A549 (cell line): Measurements from ENCODE around the gene TEPSIN. TPM values are rescaled to one million over a fixed set of nuclear protein-coding genes. Genes with fewer than 3 reads are reported as not detected.

Experiments used
- ATAC-seq, 2 experiments: fragments of 200-7000 bp in 1 of 2; fragments of >200 bp in 1 of 2; cut with Nextera tagmentation in 1 of 2; cut with Tn5 transposase in 1 of 2; 3 replicates each; pipeline versions ENCODE4 v1.8.0 to v1.9.1; 2018 to 2020; ENCODE audit warnings: mild to moderate bottlenecking in 1 of 2, moderate library complexity in 1 of 2
- CTCF ChIA-PET: fragments of 300-600 bp; sonication (Branson Sonifier 250); formaldehyde crosslinking; extraction: SDS; loops from one replicate; lab custom pipeline; 2021; ENCODE audit warnings: antibody characterized with exemption, inconsistent platforms; lab: Yijun Ruan, JAX
- POLR2A ChIA-PET: fragments of 350-600 bp; formaldehyde crosslinking; extraction: SDS; loops from one replicate; lab custom pipeline; 2021; ENCODE audit warnings: antibody characterized with exemption, inconsistent platforms; lab: Yijun Ruan, JAX
- DNase-seq, 2 experiments: peaks; one replicate each; pipeline versions ENCODE4 v3.0.0 to v3.0.0-alpha.2; 2011 to 2016; ENCODE audit warnings: low read depth in 1 of 2, low spot score in 1 of 2
- FAIRE-seq: peaks from 2 replicates; lab custom pipeline; 2011; peaks lifted over from hg19 to GRCh38; lab: Jason Lieb, UNC
- H3K27ac ChIP-seq, 2 experiments: fragments of >200 bp; sonication (Bioruptor Twin); formaldehyde crosslinking; 3 replicates each; pipeline ENCODE4 v1.5.1; 2016 to 2017
- H3K4me1 ChIP-seq: fragments of >200 bp; sonication (Bioruptor Twin); formaldehyde crosslinking; 3 replicates; pipeline ENCODE4 v1.6.1; 2016
- H3K4me2 ChIP-seq: fragments of >200 bp; sonication (Bioruptor Twin); formaldehyde crosslinking; 3 replicates; pipeline ENCODE4 v1.6.1; 2016
- H3K4me3 ChIP-seq: fragments of >200 bp; sonication (Bioruptor Twin); formaldehyde crosslinking; 3 replicates; pipeline ENCODE4 v1.5.1; 2016
- H3K9me3 ChIP-seq: fragments of >200 bp; sonication (Bioruptor Twin); formaldehyde crosslinking; 3 replicates; pipeline ENCODE4 v1.6.1; 2016
- BHLHE40 ChIP-seq: IDR thresholded peaks from 2 replicates; pipeline ENCODE4 v1.6.1; 2012; ENCODE audit warnings: low read depth, low read length, inconsistent platforms
- CBX2 ChIP-seq: fragments of 200-600 bp; sonication (generic); IDR thresholded peaks from 2 replicates; pipeline ENCODE4 v1.6.1; 2016; ENCODE audit warnings: low read depth, mild to moderate bottlenecking, borderline replicate concordance
- E2F6 ChIP-seq: IDR thresholded peaks from 2 replicates; pipeline ENCODE4 v1.6.1; 2012; ENCODE audit warnings: low read depth, borderline replicate concordance
- ESRRA ChIP-seq: fragments of 150-350 bp; IDR thresholded peaks from 2 replicates; pipeline ENCODE4 v1.6.1; 2014; ENCODE audit warnings: mild to moderate bottlenecking, low read length, borderline replicate concordance
- FOSL2 ChIP-seq, 2 experiments: fragments of 450-650 bp in 1 of 2; fragments of >200 bp in 1 of 2; sonication (Bioruptor Twin) in 1 of 2; formaldehyde crosslinking; IDR thresholded peaks; 2 replicates each; pipeline versions ENCODE4 v1.5.0 to v1.6.1; 2016 to 2020; ENCODE audit warnings: mild to moderate bottlenecking in 1 of 2, moderate library complexity in 1 of 2
- HOXB5 ChIP-seq: fragments of 250-450 bp; sonication (Bioruptor Pico); IDR thresholded peaks from 2 replicates; pipeline ENCODE4 v1.5.0; 2020; ENCODE audit warnings: mild to moderate bottlenecking, moderate library complexity
- JUN ChIP-seq, 2 experiments: fragments of >200 bp; sonication (Bioruptor Twin); formaldehyde crosslinking; IDR thresholded peaks; 2 replicates in 1 of 2; 3 replicates in 1 of 2; pipeline ENCODE4 v1.6.1; 2016 to 2017
- KDM5A ChIP-seq: fragments of 200-600 bp; sonication (generic); IDR thresholded peaks from 2 replicates; pipeline ENCODE4 v1.6.1; 2016; ENCODE audit warnings: antibody characterized with exemption, mild to moderate bottlenecking
- NFE2L2 ChIP-seq: fragments of 150-350 bp; conservative IDR thresholded peaks from 2 replicates; pipeline ENCODE4 v1.6.1; 2014; ENCODE audit warnings: low read length
- NR3C1 ChIP-seq: fragments of >200 bp; sonication (Bioruptor Twin); formaldehyde crosslinking; IDR thresholded peaks from 3 replicates; pipeline ENCODE4 v1.6.1; 2017
- PBX3 ChIP-seq: IDR thresholded peaks from 2 replicates; pipeline ENCODE4 v1.6.1; 2012
- PHF8 ChIP-seq: fragments of 200-600 bp; sonication (generic); IDR thresholded peaks from 2 replicates; pipeline ENCODE4 v1.6.1; 2016; ENCODE audit warnings: low read depth, mild to moderate bottlenecking, antibody characterized with exemption, moderate library complexity, borderline replicate concordance
- RAD21 ChIP-seq, 2 experiments: fragments of >200 bp in 1 of 2; sonication (Bioruptor Twin) in 1 of 2; formaldehyde crosslinking in 1 of 2; IDR thresholded peaks in 1 of 2; conservative IDR thresholded peaks in 1 of 2; 2 replicates in 1 of 2; 3 replicates in 1 of 2; pipeline ENCODE4 v1.6.1; 2012 to 2018; ENCODE audit warnings: inconsistent platforms in 1 of 2
- RARB ChIP-seq: fragments of 250-450 bp; sonication (Bioruptor Pico); IDR thresholded peaks from 2 replicates; pipeline ENCODE4 v1.8.0; 2021; ENCODE audit warnings: mild to moderate bottlenecking, moderate library complexity
- REST ChIP-seq: fragments of 200-600 bp; sonication (generic); IDR thresholded peaks from 2 replicates; pipeline ENCODE4 v1.6.1; 2016; ENCODE audit warnings: antibody characterized with exemption, mild to moderate bottlenecking, moderate library complexity
- SREBF2 ChIP-seq: fragments of 450-650 bp; IDR thresholded peaks from 2 replicates; pipeline ENCODE4 v1.6.1; 2014; ENCODE audit warnings: mild to moderate bottlenecking, moderate library complexity
- TFCP2L1 ChIP-seq: fragments of 250-450 bp; sonication (Bioruptor Pico); IDR thresholded peaks from 2 replicates; pipeline ENCODE4 v1.5.0; 2021; ENCODE audit warnings: mild to moderate bottlenecking
- ZC3H11A ChIP-seq: fragments of 450-650 bp; IDR thresholded peaks from 2 replicates; pipeline ENCODE4 v1.6.1; 2014; ENCODE audit warnings: antibody characterized with exemption, mild to moderate bottlenecking
- ZNF302 ChIP-seq: fragments of 250-450 bp; sonication (Bioruptor Pico); IDR thresholded peaks from 2 replicates; pipeline ENCODE4 v1.9.0; 2021; ENCODE audit warnings: inconsistent platforms, mild to moderate bottlenecking, moderate library complexity
- whole genome bisulfite sequencing: methylation state at CpG from one replicate; pipeline ENCODE4 v1.1.6; 2017; ENCODE audit errors: missing lambda C conversion rate; 5-methylcytosine and 5-hydroxymethylcytosine counted together
- polyA plus RNA-seq, 4 experiments: library from polyadenylated mRNA; depleted of rRNA in 3 of 4; stranded (reverse); fragments of >200 nt; fragmentation: RNase III in 1 of 4; extraction: RNeasy Plus Mini Kit Qiagen cat#74134 plus additional on column Dnase treatment in 1 of 4; gene quantifications; 2 replicates in 3 of 4; 3 replicates in 1 of 4; pipeline ENCODE4 v1.2.3, GENCODE V29; 2011 to 2017

The TEPSIN gene
- polyA plus RNA-seq, 2 of the 4 experiments (the other 2 are of a cell fraction): 12.5 to 31.3 TPM

GRCh38 chr17:81204578-81204977 is 34.3 kb downstream of the TEPSIN start:
- ATAC-seq: no peak
- Histone ChIP-seq H3K9me3 (no peaks in the 10 kb centered on the region), H3K4me3 (no peak overlapping the region), H3K4me1 (no peaks in the 10 kb centered on the region), H3K4me2 (no peak overlapping the region), H3K27ac (no peak overlapping the region)
- TF ChIP-seq HOXB5 (CRISPR knock-in tag): no peak
- TF ChIP-seq RARB: no peak
- TF ChIP-seq ZNF302 (CRISPR knock-in tag): no peak
- TF ChIP-seq SREBF2: no peak
- no peak for TF ChIP-seq BHLHE40
- TF ChIP-seq REST: no peak
- no peak for DNase-seq
- ChIA-PET CTCF (interaction anchor here (1.3 to 13.7 kb wide), 6 partner anchors 13 to 181 kb away, joined by 3 to 175 read pairs (median 8); no protein-coding TSS in a partner anchor), POLR2A (no interaction called here)
- no peak for FAIRE-seq
- WGBS: 81% methylated on average over 10 of the region's 10 CpGs

GRCh38 chr17:81203136-81203535 is 35.7 kb downstream of the TEPSIN start:
- FAIRE-seq: no peak
- H3K9me3 ChIP-seq: no peaks in the 10 kb centered on the region
- TF ChIP-seq PHF8 (no peak), RARB (no peak), JUN (IDR thresholded peaks at IDR 0.05) (no peak), E2F6 (no peak), CBX2 (no peak), PBX3 (no peak), NR3C1 (no peak), SREBF2 (no peak), FOSL2 (IDR thresholded peaks at IDR 0.05) (no peak), FOSL2 (CRISPR knock-in tag; IDR thresholded peaks at IDR 0.05) (no peak), TFCP2L1 (CRISPR knock-in tag) (no peak), KDM5A (no peak), RAD21 (conservative IDR thresholded peaks at IDR 0.05 in 1 of 2, IDR thresholded peaks at IDR 0.05 in 1 of 2) (no peak), ZC3H11A (no peak), ESRRA (no peak)
- POLR2A ChIA-PET: no interaction called here
- H3K4me1 ChIP-seq: no peaks in the 10 kb centered on the region
- H3K27ac ChIP-seq: no peak overlapping the region
- CTCF ChIA-PET: interaction anchor here (0.6 to 13.7 kb wide), 7 partner anchors 12 to 1149 kb away, joined by 3 to 175 read pairs (median 4); no protein-coding TSS in a partner anchor
- H3K4me2 ChIP-seq: no peak overlapping the region
- 96% methylated on average over 20 of the region's 20 CpGs for WGBS
- no peak for ATAC-seq
- no peak for DNase-seq
- no peak overlapping the region for H3K4me3 ChIP-seq

- Histone ChIP-seq H3K9me3 (no peaks in the 10 kb centered on the region), H3K4me2 (no peak overlapping the region), H3K27ac (no peak overlapping the region), H3K4me1 (no peaks in the 10 kb centered on the region)
- CTCF ChIA-PET: interaction anchor here (0.9 to 13.7 kb wide), 8 partner anchors 9 to 103 kb away, joined by 3 to 175 read pairs (median 15); no protein-coding TSS in a partner anchor
- no peak for DNase-seq
- ATAC-seq: no peak
- TF ChIP-seq PHF8: no peak
- no peak for TF ChIP-seq NFE2L2
- TF ChIP-seq ZNF302 (CRISPR knock-in tag): no peak
- TF ChIP-seq PBX3: no peak
- TF ChIP-seq, all 56 proteins: peak for 0
- H3K4me3 ChIP-seq: no peak overlapping the region
- POLR2A ChIA-PET: no interaction called here
- FAIRE-seq: no peak
- 89% methylated on average over 10 of the region's 10 CpGs for WGBS
These were observed 36.5 kb downstream of the TEPSIN start for GRCh38 chr17:81202318-81202717.
